IMR-90 (cell line): ENCODE measurements around the gene SLC31A1. TPM values are rescaled to one million over a fixed set of nuclear protein-coding genes. Genes with fewer than 3 reads are reported as not detected.

ENCODE experiments used
- ATAC-seq: fragments of 200-7000 bp; cut with Tn5 transposase; 2 replicates; pipeline ENCODE4 v1.9.1; 2020; ENCODE audit warnings: low read depth, mild to moderate bottlenecking, moderate library complexity
- BruUV-seq: library from RNA; stranded (reverse); fragments of 400-500 nt; replicated peaks from 2 replicates; lab custom pipeline; 2021; lab: Mats Ljungman, UMichigan
- CTCF ChIA-PET: fragments of 300-600 bp; formaldehyde crosslinking; extraction: SDS; loops from one replicate; lab custom pipeline; 2021; ENCODE audit warnings: antibody characterized with exemption; lab: Yijun Ruan, JAX
- POLR2A ChIA-PET: fragments of 300-600 bp; sonication (Branson Sonifier 250); formaldehyde crosslinking; loops from one replicate; lab custom pipeline; 2022; ENCODE audit warnings: antibody characterized with exemption; ENCODE audit not compliant: unreplicated experiment; lab: Charles Lee
- DNase-seq: peaks from one replicate; pipeline ENCODE4 v3.0.0; 2013
- H2AFZ ChIP-seq: replicated peaks from 2 replicates; pipeline ENCODE3; 2013; ENCODE audit warnings: low read length, mild to moderate bottlenecking; ENCODE audit not compliant: poor library complexity
- H2AK5ac ChIP-seq: 2 replicates; pipeline ENCODE4 v1.6.1; 2013; ENCODE audit warnings: low read depth, low read length, inconsistent platforms
- H2AK9ac ChIP-seq: replicated peaks from 2 replicates; pipeline ENCODE3; 2013; ENCODE audit warnings: mild to moderate bottlenecking, low read depth, low read length, moderate library complexity; ENCODE audit not compliant: poor library complexity
- H2BK120ac ChIP-seq: 2 replicates; pipeline ENCODE4 v1.6.1; 2013; ENCODE audit warnings: low read depth, low read length, inconsistent platforms
- H2BK15ac ChIP-seq: 3 replicates; pipeline ENCODE4 v1.6.1; 2013; ENCODE audit warnings: low read depth, low read length, inconsistent platforms
- H2BK20ac ChIP-seq: 2 replicates; pipeline ENCODE4 v1.6.1; 2013; ENCODE audit warnings: low read depth, mild to moderate bottlenecking, inconsistent platforms, low read length, moderate library complexity
- H2BK5ac ChIP-seq: 2 replicates; pipeline ENCODE4 v1.6.1; 2013; ENCODE audit warnings: mild to moderate bottlenecking, low read depth, low read length, inconsistent platforms; ENCODE audit not compliant: poor library complexity, severe bottlenecking
- H3K14ac ChIP-seq: replicated peaks from 2 replicates; pipeline ENCODE4 v1.6.1; 2013; ENCODE audit warnings: low read depth, low read length, inconsistent platforms
- H3K18ac ChIP-seq: 2 replicates; pipeline ENCODE4 v1.6.1; 2013; ENCODE audit warnings: low read depth, low read length, control low read depth
- H3K23ac ChIP-seq: 2 replicates; pipeline ENCODE4 v1.6.1; 2013; ENCODE audit warnings: low read depth, low read length, inconsistent platforms
- H3K27ac ChIP-seq: 2 replicates; pipeline ENCODE4 v1.5.1; 2013; ENCODE audit warnings: mild to moderate bottlenecking, control low read depth, low read length; ENCODE audit not compliant: insufficient read depth
- H3K27me3 ChIP-seq: 2 replicates; pipeline ENCODE4 v1.6.1; 2013; ENCODE audit warnings: low read length; ENCODE audit not compliant: control insufficient read depth, insufficient read depth
- H3K36me3 ChIP-seq: 2 replicates; pipeline ENCODE4 v1.6.1; 2013; ENCODE audit warnings: low read length, mixed read lengths; ENCODE audit not compliant: control insufficient read depth, insufficient read depth
- H3K4ac ChIP-seq: 2 replicates; pipeline ENCODE4 v1.6.1; 2013; ENCODE audit warnings: low read depth, low read length, inconsistent platforms
- H3K4me1 ChIP-seq: 2 replicates; pipeline ENCODE4 v1.6.1; 2013; ENCODE audit warnings: low read length, mixed read lengths; ENCODE audit not compliant: control insufficient read depth, insufficient read depth
- H3K4me2 ChIP-seq: 2 replicates; pipeline ENCODE4 v1.6.1; 2013; ENCODE audit warnings: low read depth, mild to moderate bottlenecking, control low read depth, low read length, moderate library complexity
- H3K4me3 ChIP-seq: 2 replicates; pipeline ENCODE4 v1.5.1; 2013; ENCODE audit warnings: low read depth, mild to moderate bottlenecking, control low read depth, low read length, moderate library complexity; ENCODE audit not compliant: insufficient read depth
- H3K56ac ChIP-seq: 2 replicates; pipeline ENCODE4 v1.6.1; 2013; ENCODE audit warnings: low read length, inconsistent platforms; ENCODE audit not compliant: insufficient read depth; ENCODE audit errors: extremely low read depth
- H3K79me1 ChIP-seq, 2 experiments: 2 replicates each; pipeline ENCODE4 v1.6.1; 2013; ENCODE audit warnings: low read length in 2 of 2, inconsistent platforms in 1 of 2, low read depth in 1 of 2
- H3K9ac ChIP-seq: 2 replicates; pipeline ENCODE4 v1.6.1; 2013; ENCODE audit warnings: low read depth, low read length, control low read depth
- H3K9me1 ChIP-seq: 2 replicates; pipeline ENCODE4 v1.6.1; 2013; ENCODE audit warnings: low read length, inconsistent platforms; ENCODE audit not compliant: insufficient read depth
- H3K9me3 ChIP-seq: 2 replicates; pipeline ENCODE4 v1.6.1; 2013; ENCODE audit warnings: low read length; ENCODE audit not compliant: control insufficient read depth, insufficient read depth
- H4K20me1 ChIP-seq: 2 replicates; pipeline ENCODE4 v1.6.1; 2013; ENCODE audit warnings: low read length, inconsistent platforms; ENCODE audit not compliant: insufficient read depth
- H4K5ac ChIP-seq: 2 replicates; pipeline ENCODE4 v1.6.1; 2013; ENCODE audit warnings: mild to moderate bottlenecking, low read depth, low read length, control low read depth
- H4K8ac ChIP-seq, 2 experiments: 2 replicates each; pipeline ENCODE4 v1.6.1; 2013; ENCODE audit warnings: low read depth in 2 of 2, low read length in 2 of 2, control low read depth in 1 of 2, inconsistent platforms in 1 of 2
- H4K91ac ChIP-seq: 2 replicates; pipeline ENCODE4 v1.6.1; 2013; ENCODE audit warnings: low read depth, low read length, inconsistent platforms; ENCODE audit not compliant: insufficient read depth
- CEBPB ChIP-seq: IDR thresholded peaks from 2 replicates; pipeline ENCODE4 v1.6.1; 2012; ENCODE audit warnings: low read depth, low read length, improper control_type of control experiment
- CTCF ChIP-seq: conservative IDR thresholded peaks from 2 replicates; pipeline ENCODE4 v1.5.1; 2012; ENCODE audit warnings: mild to moderate bottlenecking, low read depth, low read length, improper control_type of control experiment
- MAFK ChIP-seq: IDR thresholded peaks from 2 replicates; pipeline ENCODE4 v1.6.1; 2012; ENCODE audit warnings: low read depth, low read length, improper control_type of control experiment
- MAZ ChIP-seq: IDR thresholded peaks from 2 replicates; pipeline ENCODE4 v1.6.1; 2012; ENCODE audit warnings: low read depth, mild to moderate bottlenecking, low read length, improper control_type of control experiment, moderate library complexity, borderline replicate concordance
- MXI1 ChIP-seq: IDR thresholded peaks from 2 replicates; pipeline ENCODE4 v1.6.1; 2012; ENCODE audit warnings: low read depth, mild to moderate bottlenecking, low read length, moderate library complexity, borderline replicate concordance
- RAD21 ChIP-seq: IDR thresholded peaks from 2 replicates; pipeline ENCODE4 v1.6.1; 2012; ENCODE audit warnings: low read length, improper control_type of control experiment
- RCOR1 ChIP-seq: IDR thresholded peaks from 2 replicates; pipeline ENCODE4 v1.6.1; 2012; ENCODE audit warnings: mild to moderate bottlenecking, low read length, improper control_type of control experiment; ENCODE audit not compliant: insufficient replicate concordance
- WGBS, 2 experiments: methylation state at CpG; one replicate each; pipeline versions ENCODE4 v1.1.5 to v1.1.7; 2013; ENCODE audit warnings: missing lambda C conversion rate in 2 of 2; ENCODE audit not compliant: insufficient read length in 1 of 2; ENCODE audit errors: extremely low coverage in 2 of 2; 5-methylcytosine and 5-hydroxymethylcytosine counted together
- dilution Hi-C: fragments of 300-500 bp; cut with HindIII; formaldehyde crosslinking; loops from one replicate; pipeline ENCODE4 v1.14.3; 2018; ENCODE audit warnings: low sequenced_read_pairs; ENCODE audit not compliant: unreplicated experiment
- in situ Hi-C: fragments of 300-500 bp; cut with MboI; formaldehyde crosslinking; loops from 3 replicates; pipeline ENCODE4 v1.14.3; 2019; ENCODE audit warnings: low sequenced_read_pairs, inconsistent platforms, mixed read lengths
- intact Hi-C: fragments of 100-400 bp; cut with micrococcal nuclease; formaldehyde crosslinking; loops from 2 replicates; pipeline ENCODE4 v1.10.0; 2022
- polyA plus RNA-seq, 3 experiments: library from polyadenylated mRNA; depleted of rRNA; stranded (reverse); fragments of >200 nt; gene quantifications; 2 replicates each; pipeline ENCODE4 v1.2.3, GENCODE V29; 2012; ENCODE audit warnings: low replicate concordance in 1 of 3
- total RNA-seq: library from RNA; depleted of rRNA; stranded (reverse); fragments of >200 nt; gene quantifications from 2 replicates; pipeline ENCODE4 v1.2.3, GENCODE V29; 2012
- TF ChIP-seq, protein P1 (sequence below): fragments of 150-350 bp; IDR thresholded peaks from 2 replicates; pipeline ENCODE4 v1.6.1; 2016; ENCODE audit warnings: low read depth, mild to moderate bottlenecking, low read length, moderate library complexity, borderline replicate concordance

The SLC31A1 gene
- total and polyA plus RNA-seq, 2 of the 4 experiments (the other 2 are of a cell fraction), result 17.9 to 23.3 TPM

DNA sequence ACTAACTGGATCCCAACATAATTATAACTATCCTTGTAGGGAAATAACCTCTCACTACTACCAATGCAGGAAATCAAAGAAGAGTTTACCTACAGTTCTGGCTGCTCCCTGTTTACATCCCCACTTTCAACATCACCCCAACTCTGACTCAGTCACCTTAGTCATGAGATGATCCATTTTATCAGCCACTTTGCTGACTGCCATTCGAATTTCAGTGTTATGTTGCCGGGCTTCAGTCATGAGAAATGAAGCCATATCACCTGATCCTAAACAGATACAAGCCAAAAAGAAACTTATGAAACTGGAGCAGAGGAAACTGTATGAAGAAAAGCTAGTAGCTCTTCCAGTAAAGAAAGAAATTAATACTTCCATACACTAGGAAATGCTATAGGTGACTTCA lies 36.8 kb upstream of the SLC31A1 start:
- H3K4me1 ChIP-seq, result peaks cover 6% of the 10 kb centered on the region
- no peak overlapping the region for H2AK9ac ChIP-seq
- DNase-seq, result peak; percentile 49
- H2AFZ ChIP-seq, result no peak overlapping the region
- no peak overlapping the region for H2BK20ac ChIP-seq
- no peak for ATAC-seq
- no peaks in the 10 kb centered on the region for H3K9me3 ChIP-seq
- H3K23ac ChIP-seq, result no peak overlapping the region
- peaks cover 7 to 20% of the 10 kb centered on the region in 2 experiments for H3K79me1 ChIP-seq
- H3K4me3 ChIP-seq, result no peak overlapping the region
- peaks cover 15% of the 10 kb centered on the region for H3K9me1 ChIP-seq
- peaks cover 23% of the 10 kb centered on the region for H3K36me3 ChIP-seq
- no peak overlapping the region for H4K8ac ChIP-seq
- dilution Hi-C loops (no loop called here), intact Hi-C loops (no loop called here), in situ Hi-C loops (no loop called here)
- no TSS peak for BruUV-seq
- H2BK5ac ChIP-seq, result no peak overlapping the region
- no peak overlapping the region for H3K4me2 ChIP-seq
- no peak overlapping the region for H2BK15ac ChIP-seq
- no peak for TF ChIP-seq RCOR1
- TF ChIP-seq MAZ, result no peak
- TF ChIP-seq RAD21, result no peak
- TF ChIP-seq, protein P1, sequence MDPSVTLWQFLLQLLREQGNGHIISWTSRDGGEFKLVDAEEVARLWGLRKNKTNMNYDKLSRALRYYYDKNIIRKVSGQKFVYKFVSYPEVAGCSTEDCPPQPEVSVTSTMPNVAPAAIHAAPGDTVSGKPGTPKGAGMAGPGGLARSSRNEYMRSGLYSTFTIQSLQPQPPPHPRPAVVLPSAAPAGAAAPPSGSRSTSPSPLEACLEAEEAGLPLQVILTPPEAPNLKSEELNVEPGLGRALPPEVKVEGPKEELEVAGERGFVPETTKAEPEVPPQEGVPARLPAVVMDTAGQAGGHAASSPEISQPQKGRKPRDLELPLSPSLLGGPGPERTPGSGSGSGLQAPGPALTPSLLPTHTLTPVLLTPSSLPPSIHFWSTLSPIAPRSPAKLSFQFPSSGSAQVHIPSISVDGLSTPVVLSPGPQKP, result no peak
- no peak for TF ChIP-seq MAFK
- TF ChIP-seq CTCF, result no peak
- TF ChIP-seq CEBPB, result 0 out of 2 replicates have a peak, but pooled peaks have one; percentile 20
- no peak for TF ChIP-seq MXI1
- no peak overlapping the region for H2AK5ac ChIP-seq
- ChIA-PET POLR2A (no interaction called here), CTCF (no interaction called here)
- H2BK120ac ChIP-seq, result no peak overlapping the region
- no peak overlapping the region for H3K9ac ChIP-seq
- H4K20me1 ChIP-seq, result no peaks in the 10 kb centered on the region
- WGBS, 2 experiments, result no CpG with 5 or more reads among the region's 2 CpGs
- no peak overlapping the region for H3K56ac ChIP-seq
- no peak overlapping the region for H3K4ac ChIP-seq
- H3K14ac ChIP-seq, result no peak overlapping the region
- H3K27ac ChIP-seq, result no peak overlapping the region
- H4K5ac ChIP-seq, result no peak overlapping the region
- H3K18ac ChIP-seq, result no peak overlapping the region
- H4K91ac ChIP-seq, result no peak overlapping the region
- no peaks in the 10 kb centered on the region for H3K27me3 ChIP-seq
